Mesenchymal stem cell (in vitro differentiated cells and primary cell): ENCODE results near the gene GPR27.

Source experiments
- DNase-seq: peaks from one replicate; pipeline ENCODE4 v3.0.0-alpha.2; 2013
- H2AFZ ChIP-seq: one replicate; pipeline ENCODE4 v1.6.1; 2013; ENCODE audit warnings: low read depth, mild to moderate bottlenecking, control low read depth, inconsistent platforms, low read length, moderate library complexity
- H2AK5ac ChIP-seq: 2 replicates; pipeline ENCODE4 v1.6.1; 2013; ENCODE audit warnings: low read length, moderate library complexity, mild to moderate bottlenecking, inconsistent platforms; ENCODE audit not compliant: severe bottlenecking
- H2BK120ac ChIP-seq: one replicate; pipeline ENCODE4 v1.6.1; 2013; ENCODE audit warnings: low read depth, mild to moderate bottlenecking, inconsistent platforms, low read length, moderate library complexity
- H2BK12ac ChIP-seq, 2 experiments: one replicate each; pipeline ENCODE4 v1.6.1; 2013; ENCODE audit warnings: inconsistent platforms in 2 of 2, low read length in 2 of 2, mild to moderate bottlenecking in 2 of 2, moderate library complexity in 2 of 2, control low read depth in 1 of 2
- H2BK15ac ChIP-seq: one replicate; pipeline ENCODE4 v1.6.1; 2013; ENCODE audit warnings: mild to moderate bottlenecking, low read depth, inconsistent platforms; ENCODE audit not compliant: poor library complexity, severe bottlenecking
- H2BK5ac ChIP-seq: 2 replicates; pipeline ENCODE4 v1.6.1; 2013; ENCODE audit warnings: low read depth, mild to moderate bottlenecking, low read length, control low read depth, inconsistent platforms; ENCODE audit not compliant: poor library complexity, severe bottlenecking
- H3K14ac ChIP-seq, 2 experiments: one replicate each; pipeline ENCODE4 v1.6.1; 2013; ENCODE audit warnings: inconsistent platforms in 2 of 2, low read length in 2 of 2, control low read depth in 1 of 2, mild to moderate bottlenecking in 1 of 2, moderate library complexity in 1 of 2
- H3K18ac ChIP-seq, 2 experiments: one replicate each; pipeline ENCODE4 v1.6.1; 2013; ENCODE audit warnings: inconsistent platforms in 2 of 2, low read length in 2 of 2, control low read depth in 1 of 2, low read depth in 1 of 2, mild to moderate bottlenecking in 1 of 2
- H3K23ac ChIP-seq, 2 experiments: one replicate each; pipeline ENCODE4 v1.6.1; 2013; ENCODE audit warnings: inconsistent platforms in 2 of 2, low read length in 2 of 2, mild to moderate bottlenecking in 2 of 2, moderate library complexity in 2 of 2, control low read depth in 1 of 2
- H3K27ac ChIP-seq: 2 replicates; pipeline ENCODE4 v1.5.1; 2013; ENCODE audit warnings: mild to moderate bottlenecking, moderate library complexity, low read length, control low read depth, inconsistent platforms; ENCODE audit not compliant: poor library complexity, severe bottlenecking
- H3K27me3 ChIP-seq, 2 experiments: 2 replicates each; pipeline versions ENCODE4 v1.6.1 to v1.7.0; 2013; ENCODE audit warnings: low read length in 2 of 2, mild to moderate bottlenecking in 2 of 2, moderate library complexity in 2 of 2, control low read depth in 1 of 2, inconsistent platforms in 1 of 2; ENCODE audit not compliant: control insufficient read depth in 1 of 2, insufficient read depth in 1 of 2
- H3K36me3 ChIP-seq, 2 experiments: 2 replicates each; pipeline versions ENCODE4 v1.6.1 to v1.7.0; 2013; ENCODE audit warnings: low read length in 2 of 2, control low read depth in 1 of 2, inconsistent platforms in 1 of 2, low read depth in 1 of 2, mild to moderate bottlenecking in 1 of 2; ENCODE audit not compliant: insufficient read depth in 2 of 2, control insufficient read depth in 1 of 2
- H3K4ac ChIP-seq, 2 experiments: one replicate each; pipeline ENCODE4 v1.6.1; 2013; ENCODE audit warnings: inconsistent platforms in 2 of 2, low read length in 2 of 2, mild to moderate bottlenecking in 2 of 2, moderate library complexity in 2 of 2, control low read depth in 1 of 2, low read depth in 1 of 2
- H3K4me1 ChIP-seq: 2 replicates; pipeline ENCODE4 v1.6.1; 2013; ENCODE audit warnings: low read depth, low read length, control low read depth; ENCODE audit not compliant: control insufficient read depth, insufficient read depth
- H3K4me2 ChIP-seq: 2 replicates; pipeline ENCODE4 v1.6.1; 2013; ENCODE audit warnings: low read length, mild to moderate bottlenecking, inconsistent platforms; ENCODE audit not compliant: poor library complexity, severe bottlenecking
- H3K4me3 ChIP-seq, 2 experiments: 2 replicates each; pipeline versions ENCODE4 v1.5.1 to v1.7.0; 2013; ENCODE audit warnings: low read length in 2 of 2, mild to moderate bottlenecking in 2 of 2, control low read depth in 1 of 2, low read depth in 1 of 2; ENCODE audit not compliant: insufficient read depth in 1 of 2
- H3K79me1 ChIP-seq: replicated peaks from 2 replicates; pipeline ENCODE4 v1.6.1; 2013; ENCODE audit warnings: mild to moderate bottlenecking, control low read depth, low read length, inconsistent platforms; ENCODE audit not compliant: poor library complexity, severe bottlenecking
- H3K9ac ChIP-seq: 2 replicates; pipeline ENCODE4 v1.7.0; 2013; ENCODE audit warnings: mild to moderate bottlenecking, low read length, moderate library complexity
- H3K9me3 ChIP-seq: 2 replicates; pipeline ENCODE4 v1.7.0; 2013; ENCODE audit warnings: mild to moderate bottlenecking, low read length; ENCODE audit not compliant: control insufficient read depth
- H4K8ac ChIP-seq: one replicate; pipeline ENCODE4 v1.6.1; 2013; ENCODE audit warnings: inconsistent platforms, mild to moderate bottlenecking, low read length, moderate library complexity
- H4K91ac ChIP-seq: one replicate; pipeline ENCODE4 v1.6.1; 2013; ENCODE audit warnings: mild to moderate bottlenecking, low read length, inconsistent platforms
- WGBS: methylation state at CpG from one replicate; pipeline ENCODE4 v1.1.7; 2013; ENCODE audit warnings: mixed read lengths; 5-methylcytosine and 5-hydroxymethylcytosine counted together

GPR27 gene

GRCh38 chr3:71733319-71733718 is 20.3 kb upstream of the GPR27 start:
- no peak overlapping the region for H3K18ac ChIP-seq
- H2AFZ ChIP-seq = no peak overlapping the region
- no peak overlapping the region for H4K8ac ChIP-seq
- no peaks in the 10 kb centered on the region for H3K79me1 ChIP-seq
- no peak overlapping the region for H2BK15ac ChIP-seq
- H3K9me3 ChIP-seq = no peaks in the 10 kb centered on the region
- WGBS = 83% methylated on average over 1 of the region's 2 CpGs
- H3K36me3 ChIP-seq = no peaks in the 10 kb centered on the region
- H3K23ac ChIP-seq = no peak overlapping the region
- H2BK120ac ChIP-seq = no peak overlapping the region
- H2BK12ac ChIP-seq = no peak overlapping the region
- H3K27me3 ChIP-seq = peaks cover 15 to 20% of the 10 kb centered on the region in 2 experiments
- H3K4me2 ChIP-seq = no peak overlapping the region
- no peak overlapping the region for H2AK5ac ChIP-seq
- H4K91ac ChIP-seq = no peak overlapping the region
- H3K14ac ChIP-seq = no peak overlapping the region
- DNase-seq = no peak
- H3K4ac ChIP-seq = no peak overlapping the region
- no peak overlapping the region for H2BK5ac ChIP-seq
- H3K27ac ChIP-seq = no peak overlapping the region
- H3K9ac ChIP-seq = no peak overlapping the region
- no peaks in the 10 kb centered on the region for H3K4me1 ChIP-seq
- H3K4me3 ChIP-seq = no peak overlapping the region

GRCh38 chr3:71734881-71735280 is 18.8 kb upstream of the GPR27 start:
- Histone ChIP-seq H2BK5ac (no peak overlapping the region), H2BK120ac (no peak overlapping the region), H3K27me3 (peaks cover 7 to 17% of the 10 kb centered on the region in 2 experiments), H3K4ac (no peak overlapping the region), H3K4me3 (no peak overlapping the region), H3K79me1 (no peaks in the 10 kb centered on the region), H4K8ac (no peak overlapping the region), H3K14ac (no peak overlapping the region), H3K9me3 (no peaks in the 10 kb centered on the region), H4K91ac (no peak overlapping the region), H3K4me1 (no peaks in the 10 kb centered on the region), H3K27ac (no peak overlapping the region), H3K36me3 (no peaks in the 10 kb centered on the region), H2AFZ (no peak overlapping the region), H2AK5ac (no peak overlapping the region), H2BK12ac (no peak overlapping the region), H3K18ac (no peak overlapping the region), H3K23ac (no peak overlapping the region), H3K4me2 (no peak overlapping the region), H3K9ac (no peak overlapping the region), H2BK15ac (no peak overlapping the region)
- WGBS = 100% methylated on average over 1 of the region's 1 CpG
- no peak for DNase-seq

GRCh38 chr3:71742621-71743020 is 11.0 kb upstream of the GPR27 start:
- Histone ChIP-seq H2AFZ (no peak overlapping the region), H3K4me1 (no peaks in the 10 kb centered on the region), H3K18ac (no peak overlapping the region), H3K4me2 (no peak overlapping the region), H3K23ac (no peak overlapping the region), H2BK15ac (no peak overlapping the region), H3K4me3 (no peak overlapping the region), H2AK5ac (no peak overlapping the region), H3K79me1 (no peaks in the 10 kb centered on the region), H3K14ac (no peak overlapping the region), H3K4ac (no peak overlapping the region), H2BK120ac (no peak overlapping the region), H2BK5ac (no peak overlapping the region), H3K36me3 (no peaks in the 10 kb centered on the region), H4K91ac (no peak overlapping the region), H3K27ac (no peak overlapping the region), H3K9ac (no peak overlapping the region), H3K9me3 (peaks cover 34% of the 10 kb centered on the region), H3K27me3 (peaks cover under 1 to 4% of the 10 kb centered on the region in 2 experiments), H4K8ac (no peak overlapping the region), H2BK12ac (no peak overlapping the region)
- no CpG with 5 or more reads among the region's 1 CpG for WGBS
- no peak for DNase-seq

GRCh38 chr3:71744738-71745137 is 8.9 kb upstream of the GPR27 start:
- no peak overlapping the region for H4K91ac ChIP-seq
- H3K9ac ChIP-seq = no peak overlapping the region
- DNase-seq = no peak
- H3K36me3 ChIP-seq = no peaks in the 10 kb centered on the region
- H2BK5ac ChIP-seq = no peak overlapping the region
- no peaks in the 10 kb centered on the region for H3K4me1 ChIP-seq
- H2AFZ ChIP-seq = no peak overlapping the region
- H3K4me2 ChIP-seq = no peak overlapping the region
- H3K79me1 ChIP-seq = no peaks in the 10 kb centered on the region
- WGBS = no CpG with 5 or more reads among the region's 3 CpGs
- H3K4ac ChIP-seq = no peak overlapping the region
- peaks cover 8 to 15% of the 10 kb centered on the region in 2 experiments for H3K27me3 ChIP-seq
- no peak overlapping the region for H3K27ac ChIP-seq
- H2BK120ac ChIP-seq = no peak overlapping the region
- peaks cover 34% of the 10 kb centered on the region for H3K9me3 ChIP-seq
- no peak overlapping the region for H3K18ac ChIP-seq
- no peak overlapping the region for H2BK15ac ChIP-seq
- no peak overlapping the region for H3K4me3 ChIP-seq
- H4K8ac ChIP-seq = no peak overlapping the region
- no peak overlapping the region for H2AK5ac ChIP-seq
- no peak overlapping the region for H3K14ac ChIP-seq
- no peak overlapping the region for H3K23ac ChIP-seq
- no peak overlapping the region for H2BK12ac ChIP-seq
